CD4-positive, alpha-beta T cell treated with Interferon gamma for 1 hour (primary cell): ENCODE data around the gene IFIT1B.
"Not testable (repeated sequence)": the region's sequence is repeated elsewhere in the genome, so short reads cannot be mapped to it uniquely, and the experiment has no call there.

Experiments
- DNase-seq: peaks from one replicate; pipeline ENCODE4 v3.0.0-alpha.2; 2020

IFIT1B gene

GRCh38 chr10:89350631-89351315, 27.1 kb upstream of the IFIT1B start:
- DNase-seq = not testable (repeated sequence)

GRCh38 chr10:89351412-89351779, 26.5 kb upstream of the IFIT1B start:
- DNase-seq = no peak

- no peak for DNase-seq
Measured at GRCh38 chr10:89351780-89352597, 25.9 kb upstream of the IFIT1B start.

GRCh38 chr10:89352802-89353201, 25.1 kb upstream of the IFIT1B start:
- DNase-seq = no peak

- no peak for DNase-seq
Measured at GRCh38 chr10:89355394-89355931, 22.4 kb upstream of the IFIT1B start.

GRCh38 chr10:89357096-89357495, 20.8 kb upstream of the IFIT1B start:
- no peak for DNase-seq

GRCh38 chr10:89357975-89358374, 19.9 kb upstream of the IFIT1B start:
- no peak for DNase-seq

GRCh38 chr10:89360157-89360556, 17.7 kb upstream of the IFIT1B start:
- no peak for DNase-seq

- no peak for DNase-seq
Measured at GRCh38 chr10:89362929-89363328, 14.9 kb upstream of the IFIT1B start.

- DNase-seq = no peak
Measured at GRCh38 chr10:89363729-89364442, 14.0 kb upstream of the IFIT1B start.

GRCh38 chr10:89364531-89364930, 13.3 kb upstream of the IFIT1B start:
- no peak for DNase-seq

- DNase-seq = peak; percentile 7
Measured at GRCh38 chr10:89367529-89367928, 10.3 kb upstream of the IFIT1B start.

GRCh38 chr10:89368129-89368528, 9.7 kb upstream of the IFIT1B start:
- no peak for DNase-seq

GRCh38 chr10:89369156-89370105, 8.4 kb upstream of the IFIT1B start:
- no peak for DNase-seq

GRCh38 chr10:89371079-89371478, 6.8 kb upstream of the IFIT1B start:
- no peak for DNase-seq

- DNase-seq = no peak
Measured at GRCh38 chr10:89371987-89372386, 5.9 kb upstream of the IFIT1B start.

- DNase-seq = no peak
Measured at GRCh38 chr10:89373916-89374711, 3.7 kb upstream of the IFIT1B start.

GRCh38 chr10:89374713-89375141, 3.1 kb upstream of the IFIT1B start:
- no peak for DNase-seq

- DNase-seq = no peak
Measured at GRCh38 chr10:89379103-89379502, 1.2 kb downstream of the IFIT1B start.

GRCh38 chr10:89382757-89383156, 4.9 kb downstream of the IFIT1B start:
- DNase-seq = no peak
